ENCODE measurements around the gene NCOA1.

NCOA1 gene

GRCh38 chr2:24742730-24743129 is 251.7 kb downstream of the NCOA1 start:
- no peak for DNase-seq (ENCODE audit: low spot score)

DNA sequence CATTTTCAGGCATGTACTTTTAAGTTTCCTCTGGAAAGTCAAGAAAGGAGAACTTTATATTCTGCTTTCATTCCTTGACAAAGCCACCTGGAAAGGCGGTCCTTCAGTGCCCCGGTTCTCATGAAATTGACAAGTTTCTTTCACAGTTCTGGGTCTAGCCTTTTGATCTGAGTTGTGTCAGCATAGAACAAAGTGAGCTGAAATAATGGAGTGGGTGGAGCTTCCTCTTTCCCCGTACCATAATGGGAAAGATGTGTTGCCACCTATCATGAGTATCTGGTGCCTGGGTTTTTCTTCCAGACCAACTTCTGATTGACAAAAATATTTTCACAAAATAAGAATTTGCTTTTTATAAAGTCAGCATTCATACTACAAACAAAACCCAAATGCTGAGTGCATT is 252.9 kb downstream of the NCOA1 start:
- DNase-seq (ENCODE audit: low spot score), result no peak

GRCh38 chr2:24744356-24744755 is 253.3 kb downstream of the NCOA1 start:
- DNase-seq (ENCODE audit: low spot score), result no peak

GRCh38 chr2:24745825-24746224 is 254.8 kb downstream of the NCOA1 start:
- DNase-seq (ENCODE audit: low spot score), result no peak

DNA sequence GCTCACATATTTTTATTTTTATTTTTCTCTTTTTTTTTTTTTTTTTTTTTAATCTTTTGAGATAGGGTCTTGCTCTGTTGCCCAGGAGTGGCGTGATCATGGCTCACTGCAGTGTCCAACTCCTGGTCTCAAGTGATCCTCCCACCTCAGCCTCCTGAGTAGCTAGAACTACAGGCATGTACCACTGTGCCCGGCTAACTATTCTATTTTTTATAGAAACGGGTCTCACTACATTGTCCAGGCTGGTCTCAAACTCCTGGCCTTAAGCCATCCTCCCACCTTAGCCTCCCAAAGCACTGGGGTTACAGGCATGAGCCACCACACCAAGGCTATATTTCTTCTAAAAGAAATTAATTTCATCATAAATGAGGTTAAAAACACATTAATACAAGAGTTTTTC is 256.2 kb downstream of the NCOA1 start:
- no peak for DNase-seq (ENCODE audit: low spot score)

GRCh38 chr2:24749069-24749691 is 258.1 kb downstream of the NCOA1 start:
- DNase-seq (ENCODE audit: low spot score), result no peak

DNA sequence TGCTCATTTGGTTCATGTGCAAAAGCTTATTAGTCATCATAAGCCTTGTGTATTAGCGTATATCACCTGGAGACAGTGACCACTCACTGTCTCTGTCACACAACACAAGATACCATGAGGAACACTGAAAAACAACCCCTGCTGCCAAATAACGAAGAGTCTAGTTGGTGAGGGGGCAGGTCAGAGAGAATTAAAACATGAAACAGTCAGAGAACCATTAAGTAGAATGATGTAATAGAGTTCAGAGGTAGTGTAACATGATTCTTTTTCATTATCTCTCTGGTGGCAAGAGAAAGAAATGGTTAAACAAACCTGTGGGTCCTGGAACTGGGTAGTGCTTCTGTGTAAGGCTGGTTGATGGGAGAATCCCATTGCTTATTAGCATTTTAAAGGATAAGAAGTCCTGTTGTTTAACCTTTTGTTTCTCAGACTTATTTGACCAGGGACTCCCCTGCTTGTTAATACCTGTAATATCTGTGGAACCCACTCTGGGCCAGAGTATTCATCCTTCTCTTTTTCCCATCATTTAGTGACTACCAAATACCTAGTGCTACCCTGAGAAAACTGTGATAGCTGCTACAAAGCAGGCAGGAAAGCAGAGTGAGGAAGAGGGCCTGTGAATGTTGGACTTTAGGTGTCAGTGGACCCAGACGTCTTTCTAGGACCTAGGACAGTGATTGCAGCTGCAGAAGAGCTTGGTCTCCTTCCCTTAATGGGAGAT is 264.1 kb downstream of the NCOA1 start:
- DNase-seq (ENCODE audit: low spot score), result no peak

DNA sequence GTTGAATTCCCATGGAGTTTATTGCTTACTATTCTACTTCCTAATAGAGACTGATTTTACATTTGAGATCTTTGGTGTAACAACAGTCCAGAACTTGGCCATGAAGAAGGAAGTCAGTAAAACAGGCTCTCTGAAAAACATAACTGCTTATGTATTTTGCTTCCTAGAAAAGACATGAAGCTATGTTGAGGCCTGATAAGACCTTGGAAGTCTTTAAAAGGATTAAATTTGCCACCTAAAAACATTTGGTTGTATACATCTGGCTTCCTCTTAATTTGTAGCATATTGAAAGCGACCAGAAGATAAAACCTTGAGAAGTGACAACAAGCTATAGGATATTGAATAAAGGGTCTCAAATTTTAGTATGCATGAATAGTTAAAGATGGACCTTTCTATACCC is 265.7 kb downstream of the NCOA1 start:
- DNase-seq (ENCODE audit: low spot score), result no peak

GRCh38 chr2:24761866-24762265 is 270.8 kb downstream of the NCOA1 start:
- DNase-seq (ENCODE audit: low spot score), result no peak

DNA sequence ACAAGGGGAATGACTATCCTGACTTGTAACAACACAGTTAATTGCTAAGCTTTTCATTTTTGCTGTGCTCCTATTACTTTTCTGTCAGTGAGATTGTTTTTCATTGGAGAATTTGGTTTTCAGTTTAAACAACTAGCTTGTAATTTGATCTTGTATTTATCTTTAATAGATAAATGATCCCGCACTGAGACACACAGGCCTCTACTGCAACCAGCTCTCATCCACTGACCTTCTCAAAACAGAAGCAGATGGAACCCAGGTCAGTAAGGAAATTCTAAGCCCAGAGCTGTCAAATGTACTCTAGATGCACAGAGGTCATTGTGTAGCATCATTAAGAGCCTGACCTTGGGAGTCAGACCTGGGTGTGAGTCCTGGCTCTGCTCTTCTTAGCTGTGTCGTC is 271.5 kb downstream of the NCOA1 start:
- no peak for DNase-seq (ENCODE audit: low spot score)

DNA sequence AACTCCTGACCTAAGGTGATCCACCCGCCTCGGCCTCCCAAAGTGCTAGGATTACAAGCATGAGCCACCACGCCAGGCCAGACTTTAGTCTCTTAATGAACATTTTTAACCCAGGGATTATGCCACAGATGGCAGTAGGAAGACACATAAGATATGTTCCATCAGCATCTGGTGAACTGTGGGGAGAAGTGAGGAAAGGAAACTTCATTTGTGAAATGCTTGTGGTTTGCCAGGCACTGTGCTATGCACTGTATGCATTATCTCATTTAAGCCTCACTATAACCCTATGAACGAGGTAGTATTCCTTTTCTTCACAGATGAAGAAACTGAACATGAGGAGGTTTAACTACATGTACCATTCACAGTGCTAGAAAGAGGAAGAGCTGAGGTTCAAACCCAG is 272.8 kb downstream of the NCOA1 start:
- DNase-seq (ENCODE audit: low spot score), result no peak

DNA sequence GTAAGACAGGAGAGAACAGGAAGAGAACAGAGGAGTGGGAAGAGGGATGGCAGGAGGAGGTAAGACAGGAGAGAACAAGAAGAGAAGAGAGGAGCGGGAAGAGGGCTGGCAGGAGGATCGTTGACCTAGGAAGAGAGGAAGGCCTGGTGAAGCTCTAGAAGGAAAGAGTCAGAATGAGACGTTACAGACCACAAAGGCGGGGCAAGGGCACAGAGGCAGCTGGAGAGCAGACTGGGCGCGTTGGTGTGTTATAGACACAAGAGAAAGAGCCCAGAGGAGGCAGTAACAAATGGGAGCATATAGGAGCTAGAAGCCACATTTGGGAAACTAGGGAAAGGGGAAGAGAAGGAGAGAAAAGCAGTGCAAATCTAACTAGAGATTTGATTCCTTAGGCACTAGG is 275.6 kb downstream of the NCOA1 start:
- no peak for DNase-seq (ENCODE audit: low spot score)

DNA sequence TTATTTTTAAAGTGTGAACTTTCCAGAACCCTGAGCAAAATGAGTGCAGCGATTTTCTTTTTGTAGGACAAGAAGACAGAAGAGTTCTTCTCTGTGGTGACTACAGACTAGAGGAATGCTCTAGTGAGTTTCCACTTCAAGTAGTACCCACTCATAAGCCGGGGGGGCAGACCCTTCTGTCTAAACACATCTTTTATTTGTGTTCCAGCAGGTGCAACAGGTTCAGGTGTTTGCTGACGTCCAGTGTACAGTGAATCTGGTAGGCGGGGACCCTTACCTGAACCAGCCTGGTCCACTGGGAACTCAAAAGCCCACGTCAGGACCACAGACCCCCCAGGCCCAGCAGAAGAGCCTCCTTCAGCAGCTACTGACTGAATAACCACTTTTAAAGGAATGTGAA is 277.0 kb downstream of the NCOA1 start:
- DNase-seq (ENCODE audit: low spot score), result no peak

DNA sequence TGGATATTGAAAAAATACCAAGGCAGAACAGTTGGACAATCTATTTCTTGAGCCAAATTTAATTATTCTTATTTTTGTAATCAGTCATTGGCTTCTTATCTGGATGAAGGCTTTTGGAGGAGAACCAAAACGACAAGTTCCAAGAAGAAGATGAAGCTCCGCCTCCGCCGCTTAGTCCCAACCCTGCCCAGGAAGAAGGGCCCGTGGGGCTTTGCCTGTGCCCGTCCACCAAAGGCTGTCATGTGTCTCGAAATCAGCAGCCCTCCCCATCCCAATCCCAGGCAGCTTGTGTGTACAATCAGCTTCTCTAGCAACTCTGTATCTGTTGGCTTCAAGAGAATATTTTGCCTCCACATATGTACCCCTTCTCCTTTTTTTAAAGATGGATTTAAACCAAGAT is 277.5 kb downstream of the NCOA1 start:
- no peak for DNase-seq (ENCODE audit: low spot score)

DNA sequence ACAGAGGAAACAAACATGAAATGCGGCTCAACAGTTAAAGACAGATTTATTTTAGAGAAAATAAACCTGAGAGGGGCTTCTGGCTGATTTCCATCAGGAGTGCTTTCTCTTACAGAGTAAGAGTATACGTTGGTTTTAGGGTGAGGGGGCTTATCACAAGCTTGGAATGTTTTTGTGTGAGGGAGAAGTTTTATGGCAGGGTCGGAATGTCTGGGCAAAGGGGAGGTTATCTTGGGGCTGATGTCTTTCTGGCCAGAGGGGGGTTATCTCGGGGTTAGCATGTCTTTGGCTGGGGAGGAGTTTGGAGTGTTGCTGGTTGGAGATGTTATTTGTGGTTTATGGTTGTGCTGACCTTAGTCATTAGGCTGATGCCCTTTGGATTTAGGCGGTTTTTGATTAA is 280.0 kb downstream of the NCOA1 start:
- DNase-seq (ENCODE audit: low spot score), result no peak

- no peak for DNase-seq (ENCODE audit: low spot score)
Measured at GRCh38 chr2:24771764-24772586, 280.9 kb downstream of the NCOA1 start.

GRCh38 chr2:24774373-24774772 is 283.3 kb downstream of the NCOA1 start:
- no peak for DNase-seq (ENCODE audit: low spot score)

DNA sequence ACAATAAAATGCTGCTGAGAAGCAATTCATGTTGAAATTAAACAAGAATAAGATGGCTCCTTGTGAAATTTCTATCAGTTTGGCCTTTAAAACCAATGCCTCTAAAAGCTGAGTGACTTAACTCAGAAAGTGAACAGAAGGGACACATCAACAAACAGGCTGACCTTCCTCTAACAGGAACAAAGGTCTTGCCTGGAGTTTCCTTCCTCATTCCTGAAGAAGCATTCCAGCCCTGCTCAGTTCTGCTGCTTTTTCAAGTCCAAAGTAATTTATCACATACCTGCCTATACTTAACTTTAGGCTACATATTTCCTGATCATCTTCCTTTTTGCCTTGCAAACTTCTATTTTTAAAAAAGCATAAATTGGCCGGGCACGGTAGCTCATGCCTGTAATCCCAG is 288.1 kb downstream of the NCOA1 start:
- DNase-seq (ENCODE audit: low spot score), result no peak

GRCh38 chr2:24783641-24784040 is 292.6 kb downstream of the NCOA1 start:
- DNase-seq (ENCODE audit: low spot score), result no peak

DNA sequence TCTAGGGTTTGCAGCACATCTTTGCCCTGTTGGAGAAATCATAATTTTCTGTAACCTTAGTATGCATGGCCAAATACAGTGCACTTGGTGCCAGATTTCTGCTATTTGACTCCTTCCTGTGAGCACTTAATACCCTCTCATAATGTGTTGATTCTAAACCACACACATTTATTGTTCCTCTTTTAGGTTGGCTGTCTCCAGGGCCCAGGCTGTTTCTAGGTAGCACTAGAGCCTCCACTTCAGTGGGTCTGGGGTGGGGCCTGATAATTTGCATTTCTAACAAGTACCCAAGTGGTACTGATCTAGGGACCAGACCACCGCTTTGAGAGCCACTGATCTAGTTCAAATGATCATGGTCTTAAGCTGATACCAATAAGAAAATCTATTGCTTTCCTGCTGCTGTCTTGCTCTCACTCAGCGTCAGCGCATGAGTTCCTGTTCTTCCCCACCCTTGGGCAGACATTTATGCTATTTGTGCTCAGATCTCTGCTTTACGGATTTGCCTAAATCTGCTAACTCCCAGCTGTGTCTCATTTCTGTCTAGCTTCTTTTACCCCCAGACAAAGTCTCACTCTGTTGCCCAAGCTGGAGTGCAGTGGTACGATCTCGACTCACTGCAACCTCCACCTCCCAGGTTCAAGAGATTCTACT is 294.7 kb downstream of the NCOA1 start:
- DNase-seq (ENCODE audit: low spot score), result no peak

GRCh38 chr2:24787532-24787931 is 296.5 kb downstream of the NCOA1 start:
- DNase-seq (ENCODE audit: low spot score), result no peak

DNA sequence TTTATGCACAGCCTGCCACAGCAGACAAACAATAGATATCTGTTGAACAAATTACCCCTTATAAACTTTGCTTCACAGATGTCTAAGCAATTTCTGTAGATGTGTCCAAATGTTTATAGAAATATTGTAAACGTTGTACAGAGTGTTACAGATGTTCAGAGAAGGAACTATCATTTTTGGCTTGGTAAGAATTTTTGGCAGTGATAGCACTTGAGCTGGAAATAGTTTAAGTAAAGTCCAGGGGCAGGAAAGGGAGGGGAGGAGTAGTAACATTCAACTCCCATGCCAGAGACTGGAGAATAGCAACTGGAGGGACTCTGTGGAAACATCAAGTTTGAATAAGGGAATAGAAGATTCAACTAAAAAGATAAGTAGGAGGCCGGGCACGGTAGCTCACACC is 297.8 kb downstream of the NCOA1 start:
- DNase-seq (ENCODE audit: low spot score), result no peak

GRCh38 chr2:24791452-24791851 is 300.4 kb downstream of the NCOA1 start:
- no peak for DNase-seq (ENCODE audit: low spot score)

All from CD4-positive, alpha-beta T cell treated with Interleukin-6 at 100 ng/mL for 8 hours (primary cell).